Right cardiac atrium (tissue), 5 donors: ENCODE measurements around the gene DNASE1L1. TPM values are rescaled to one million over a fixed set of nuclear protein-coding genes. Genes with fewer than 3 reads are reported as not detected.

Experiments
- ATAC-seq, 2 donors: fragments of 200-7000 bp; cut with Tn5 transposase; one replicate each; pipeline versions ENCODE4 v1.8.0 to v1.9.1; 2020; ENCODE audit warnings: moderate library complexity in 2 of 2, mild to moderate bottlenecking in 1 of 2
- DNase-seq, 3 donors: peaks; one replicate each; pipeline ENCODE4 v3.0.0-alpha.2; 2020
- H3K27ac ChIP-seq: one replicate; pipeline ENCODE4 v1.5.1; 2013; ENCODE audit warnings: mild to moderate bottlenecking, low read length, control low read depth, moderate library complexity
- H3K27me3 ChIP-seq: one replicate; pipeline ENCODE4 v1.6.1; 2013; ENCODE audit not compliant: control insufficient read depth, insufficient read depth
- H3K4me1 ChIP-seq: one replicate; pipeline ENCODE4 v1.6.1; 2013; ENCODE audit warnings: low read length; ENCODE audit not compliant: control insufficient read depth, insufficient read depth
- H3K4me3 ChIP-seq: one replicate; pipeline ENCODE4 v1.5.1; 2013; ENCODE audit warnings: low read length, control low read depth
- H3K9me3 ChIP-seq: one replicate; pipeline ENCODE4 v1.6.1; 2013; ENCODE audit warnings: low read length; ENCODE audit not compliant: control insufficient read depth
- WGBS: extraction: QIAGEN DNeasy Blood & Tissue Kit; methylation state at CpG from one replicate; pipeline ENCODE4 v1.1.7; 2013; 5-methylcytosine and 5-hydroxymethylcytosine counted together
- intact Hi-C, 4 donors: fragments of 100-400 bp; cut with DNase I; formaldehyde crosslinking; loops; one replicate each; pipeline versions ENCODE4 v1.11.0 to v1.14.0; 2022 to 2023
- polyA plus RNA-seq: library from polyadenylated mRNA; stranded (reverse); fragments of 200-250 nt; gene quantifications from one replicate; pipeline ENCODE4 v1.2.3, GENCODE V29; 2013
- total RNA-seq, 4 donors: library from RNA; stranded (reverse); fragmentation: NEBNext Ultra II Directional; extraction: Animal tissue kit (Norgen Biotek cat#: 25700); gene quantifications; one replicate each; pipeline ENCODE4 v1.2.1, GENCODE V29; 2021
- donor health status: healthy with polysubstance abuse.
- donor health status: DM: no; HTN: yes; CAD: no.
- donor health status: DM: no; HTN: no; CAD: no.
- donor health status: DM: no; HTN: yes; CAD: no; lungs with severe emphysema.
- donor health status: DM: yes; HTN: yes; CAD: no.

The DNASE1L1 gene
- total and polyA plus RNA-seq, 5 donors = 47.3 to 60.5 (median 52.0) TPM

GRCh38 chrX:154371789-154372300 is 37.2 kb downstream of the DNASE1L1 start:
- peaks cover 6% of the 10 kb centered on the region for H3K4me1 ChIP-seq

DNA sequence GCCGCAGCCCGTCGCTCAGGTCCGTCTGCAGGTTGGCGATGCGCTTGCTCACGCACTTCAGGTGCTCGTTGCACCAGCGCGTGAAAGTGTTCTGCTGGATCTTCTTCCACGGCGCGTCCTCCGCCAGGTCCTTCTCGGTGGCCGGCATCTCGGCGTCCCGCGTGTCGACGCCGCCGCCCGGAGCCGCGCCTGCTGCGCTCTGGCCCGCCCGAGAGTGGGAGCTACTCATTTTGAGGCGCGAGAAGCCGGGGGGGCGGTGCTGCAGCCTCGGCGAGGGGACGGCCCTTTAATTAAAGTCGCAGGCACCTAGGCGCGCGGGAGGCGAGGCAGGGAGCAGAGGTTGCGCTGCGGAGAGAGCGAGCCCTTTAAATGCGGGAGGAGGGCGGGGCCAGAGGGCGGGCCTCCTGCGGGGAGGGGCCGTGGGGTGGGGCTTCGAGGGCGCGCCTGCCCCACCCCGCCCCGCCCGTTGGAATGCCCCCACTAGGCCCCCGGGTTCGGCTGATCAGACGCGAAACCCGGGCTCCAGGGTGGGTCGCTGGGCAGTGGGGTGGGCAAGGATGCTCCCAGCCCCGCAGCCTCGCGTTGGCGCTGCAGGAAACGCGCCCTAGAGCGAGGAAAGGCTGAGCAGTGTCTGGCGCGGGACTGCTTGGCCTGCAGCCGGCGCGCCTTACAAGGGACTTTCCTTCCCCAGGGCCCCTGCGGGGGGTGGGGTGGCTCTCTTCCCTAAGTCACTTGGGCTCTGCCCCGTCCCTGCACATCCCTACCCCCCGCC is 37.9 kb downstream of the DNASE1L1 start:
- Histone ChIP-seq H3K4me1 (peaks cover 6% of the 10 kb centered on the region), H3K27ac (peak overlapping the region; percentile 98), H3K9me3 (no peaks in the 10 kb centered on the region), H3K27me3 (no peaks in the 10 kb centered on the region), H3K4me3 (peak overlapping the region; percentile 96)
- DNase-seq (peak; percentile 95 to 98 (median 98)), ATAC-seq (peak; percentile 71 to 74)
- under 1% methylated on average over 74 of the region's 77 CpGs for WGBS
- intact Hi-C loops = no loop called here

More at GRCh38 chrX:154371789-154372300, 37.2 kb downstream of the DNASE1L1 start:
- no peaks in the 10 kb centered on the region for H3K27me3 ChIP-seq
- no peaks in the 10 kb centered on the region for H3K9me3 ChIP-seq
- H3K4me3 ChIP-seq = peak overlapping the region; percentile 58
- intact Hi-C loops = no loop called here
- H3K27ac ChIP-seq = peak overlapping the region; percentile 13
- DNase-seq (no peak), ATAC-seq (no peak)
- 4% methylated on average over 41 of the region's 43 CpGs for whole genome bisulfite sequencing

- intact Hi-C loops = no loop called here
- H3K4me1 ChIP-seq = peaks cover 8% of the 10 kb centered on the region
Observed at GRCh38 chrX:154370300-154371016, 38.6 kb downstream of the DNASE1L1 start.

GRCh38 chrX:154369449-154370299 is 39.4 kb downstream of the DNASE1L1 start:
- 1% methylated on average over 13 of the region's 13 CpGs for WGBS
- intact Hi-C loops = no loop called here
- Histone ChIP-seq H3K27me3 (no peaks in the 10 kb centered on the region), H3K9me3 (no peaks in the 10 kb centered on the region), H3K27ac (peak overlapping the region; percentile 99), H3K4me1 (peaks cover 8% of the 10 kb centered on the region), H3K4me3 (peak overlapping the region; percentile 96)
- peak; percentile 58 to 67 for ATAC-seq
- peak; percentile 88 to 92 (median 92) for DNase-seq

More at GRCh38 chrX:154370300-154371016, 38.6 kb downstream of the DNASE1L1 start:
- Histone ChIP-seq H3K27ac (peak overlapping the region; percentile 98), H3K9me3 (no peaks in the 10 kb centered on the region), H3K4me3 (peak overlapping the region; percentile 96), H3K27me3 (no peaks in the 10 kb centered on the region)
- ATAC-seq (no peak), DNase-seq (peak in 2 of 3 donors; percentile 84 to 85)
- WGBS = 0% methylated on average over 60 of the region's 63 CpGs

DNA sequence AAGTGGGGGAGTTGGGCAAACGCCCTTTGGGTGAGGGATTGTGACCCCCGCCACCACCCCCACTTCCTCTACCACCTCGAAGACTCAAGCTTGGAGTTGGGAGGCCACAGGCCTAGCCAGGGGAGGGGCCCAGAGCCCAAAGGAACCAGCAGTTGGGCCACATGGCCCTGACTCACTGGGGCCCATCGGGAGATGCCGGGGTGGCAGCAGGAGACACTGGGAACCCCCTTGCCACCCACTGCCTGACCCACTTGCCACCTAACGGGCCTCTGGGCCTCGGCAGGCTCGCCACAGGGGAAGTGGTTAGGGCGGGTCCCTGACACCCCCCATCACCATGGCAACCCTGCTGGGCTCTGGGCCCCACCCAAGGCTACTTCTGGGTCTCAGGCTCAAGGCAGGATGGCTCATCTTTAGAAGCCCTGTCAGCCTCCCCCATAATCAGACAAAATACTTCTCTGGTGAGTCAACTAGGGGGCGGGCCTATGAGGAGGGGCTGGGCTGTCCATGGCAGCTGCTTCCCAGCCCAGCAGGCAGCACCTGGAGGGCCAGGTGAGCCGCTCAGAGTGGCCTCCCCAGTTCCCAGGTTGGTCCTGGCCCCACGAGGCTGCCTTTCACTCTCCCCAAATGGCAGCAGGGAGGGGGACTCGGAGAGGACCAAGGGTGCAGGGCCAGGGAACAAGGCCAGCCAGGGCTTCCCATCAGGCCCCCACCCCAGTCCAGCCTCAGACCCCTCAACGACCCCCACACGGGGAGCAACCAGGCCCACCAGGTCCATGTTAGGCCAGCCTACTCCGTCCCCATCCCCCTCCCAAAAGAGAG is 40.2 kb downstream of the DNASE1L1 start:
- peak; percentile 84 to 90 (median 88) for DNase-seq
- H3K27ac ChIP-seq = peak overlapping the region; percentile 99
- no peaks in the 10 kb centered on the region for H3K27me3 ChIP-seq
- no peaks in the 10 kb centered on the region for H3K9me3 ChIP-seq
- H3K4me1 ChIP-seq = peaks cover 8% of the 10 kb centered on the region
- WGBS = 1% methylated on average over 15 of the region's 16 CpGs
- peak overlapping the region; percentile 64 for H3K4me3 ChIP-seq
- intact Hi-C loops = no loop called here
- ATAC-seq = peak; percentile 23 to 62

- no peak overlapping the region for H3K4me3 ChIP-seq
- H3K27ac ChIP-seq = peak overlapping the region; percentile 99
- intact Hi-C loops = no loop called here
- DNase-seq (no peak), ATAC-seq (no peak)
- H3K9me3 ChIP-seq = no peaks in the 10 kb centered on the region
- no peaks in the 10 kb centered on the region for H3K27me3 ChIP-seq
- peaks cover 8% of the 10 kb centered on the region for H3K4me1 ChIP-seq
- WGBS = 61% methylated on average over 31 of the region's 31 CpGs
Observed at GRCh38 chrX:154367474-154368308, 41.4 kb downstream of the DNASE1L1 start.

DNA sequence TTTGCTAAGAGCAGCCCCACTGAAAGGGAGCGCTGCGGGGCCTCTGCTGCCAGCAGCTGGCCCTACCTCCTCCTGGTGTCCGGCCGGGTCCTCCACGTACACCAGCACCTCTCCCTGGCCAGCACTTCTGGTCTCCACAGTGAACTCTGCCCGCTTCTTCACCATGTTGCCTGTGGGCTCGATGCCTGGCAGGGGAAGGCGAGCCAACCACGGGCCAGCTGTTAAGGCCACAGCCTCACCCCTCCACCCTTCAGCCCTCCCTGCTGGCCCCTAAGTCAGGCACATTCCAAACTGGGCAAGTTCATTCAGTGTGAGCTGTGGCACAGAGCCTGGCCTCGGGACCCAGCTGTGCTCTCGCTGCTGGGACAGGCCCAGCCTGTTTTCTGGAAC is 42.4 kb downstream of the DNASE1L1 start:
- peaks cover 8% of the 10 kb centered on the region for H3K4me1 ChIP-seq
- no peaks in the 10 kb centered on the region for H3K9me3 ChIP-seq
- intact Hi-C loops = no loop called here
- no peak overlapping the region for H3K4me3 ChIP-seq
- no peaks in the 10 kb centered on the region for H3K27me3 ChIP-seq
- WGBS = 44% methylated on average over 11 of the region's 11 CpGs
- ATAC-seq (no peak), DNase-seq (peak in 1 of 3 donors; percentile 80)
- H3K27ac ChIP-seq = peak overlapping the region; percentile 99

DNA sequence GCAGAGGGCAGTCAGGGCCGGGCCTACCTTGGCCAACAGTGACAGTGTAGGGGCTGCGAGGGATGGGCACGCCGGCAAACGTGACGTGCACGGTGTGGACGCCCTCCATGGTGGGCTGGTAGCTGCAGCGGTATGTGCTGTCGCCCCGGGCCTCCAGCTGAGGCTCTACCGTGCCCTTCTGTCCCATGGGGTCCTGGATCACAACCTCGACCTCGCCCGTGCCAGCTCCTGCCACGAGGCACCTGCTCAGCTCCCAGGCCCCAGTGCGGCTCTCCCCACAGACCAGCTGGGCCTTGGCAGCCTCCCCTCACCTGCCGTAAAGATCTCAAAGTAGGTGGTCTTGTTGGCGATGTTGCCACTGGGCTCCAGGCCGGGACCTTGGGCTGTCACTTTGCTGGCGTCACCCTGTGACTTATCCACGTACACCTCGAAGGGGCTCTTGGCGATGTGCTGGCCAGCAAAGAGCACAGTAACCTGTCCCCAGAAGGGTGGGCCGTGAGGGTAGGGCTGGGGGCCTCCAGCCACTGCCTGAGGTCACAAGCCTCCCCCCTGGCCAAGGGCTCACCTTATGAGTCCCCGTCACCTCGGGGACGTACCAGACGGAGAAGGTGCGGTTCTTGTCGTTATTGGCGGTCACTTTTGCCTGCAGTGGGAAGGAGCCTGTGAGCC is 42.9 kb downstream of the DNASE1L1 start:
- Histone ChIP-seq H3K27ac (peak overlapping the region; percentile 49), H3K4me1 (peaks cover 8% of the 10 kb centered on the region), H3K27me3 (no peaks in the 10 kb centered on the region), H3K4me3 (no peak overlapping the region), H3K9me3 (no peaks in the 10 kb centered on the region)
- 74% methylated on average over 31 of the region's 32 CpGs for WGBS
- intact Hi-C loops = no loop called here
- no peak for DNase-seq
- ATAC-seq = no peak

- Histone ChIP-seq H3K4me3 (no peak overlapping the region), H3K4me1 (peaks cover 8% of the 10 kb centered on the region), H3K27ac (peak overlapping the region; percentile 30), H3K9me3 (no peaks in the 10 kb centered on the region), H3K27me3 (no peaks in the 10 kb centered on the region)
- ATAC-seq (no peak), DNase-seq (no peak)
- WGBS = 60% methylated on average over 20 of the region's 20 CpGs
- intact Hi-C loops = no loop called here
Observed at GRCh38 chrX:154365052-154365600, 43.9 kb downstream of the DNASE1L1 start.
